ENCODE measurements around the gene RAI14. TPM values are rescaled to one million over a fixed set of nuclear protein-coding genes. Genes with fewer than 3 reads are reported as not detected.

Gene RAI14
- total RNA-seq, 1 experiment from 2014 or later, result 133 TPM

- DNase-seq, result no peak
- peaks cover 14% of the 10 kb centered on the region; the same call in 1 of the 2 replicates for H3K9me3 ChIP-seq (ENCODE audit: insufficient read depth, low read depth)
- H3K4me2 ChIP-seq, result no peak overlapping the region
- no peak overlapping the region for H3K27ac ChIP-seq
- ChIA-PET CTCF (interaction anchor here (0.7 kb wide), 1 partner anchor 97 kb away, joined by 5 read pairs; no protein-coding TSS in a partner anchor), POLR2A (ENCODE audit: unreplicated experiment) (no interaction called here)
- peaks cover 30% of the 10 kb centered on the region for H3F3A ChIP-seq (ENCODE audit: insufficient read depth, low read depth)
- no peaks in the 10 kb centered on the region for H3K4me1 ChIP-seq (replicated peaks; ENCODE audit: insufficient read depth)
- no peak overlapping the region for H2AFZ ChIP-seq
- TF ChIP-seq EZH2 (IDR thresholded peaks at IDR 0.05; ENCODE audit: low read depth), result no peak
- TF ChIP-seq, protein P1, sequence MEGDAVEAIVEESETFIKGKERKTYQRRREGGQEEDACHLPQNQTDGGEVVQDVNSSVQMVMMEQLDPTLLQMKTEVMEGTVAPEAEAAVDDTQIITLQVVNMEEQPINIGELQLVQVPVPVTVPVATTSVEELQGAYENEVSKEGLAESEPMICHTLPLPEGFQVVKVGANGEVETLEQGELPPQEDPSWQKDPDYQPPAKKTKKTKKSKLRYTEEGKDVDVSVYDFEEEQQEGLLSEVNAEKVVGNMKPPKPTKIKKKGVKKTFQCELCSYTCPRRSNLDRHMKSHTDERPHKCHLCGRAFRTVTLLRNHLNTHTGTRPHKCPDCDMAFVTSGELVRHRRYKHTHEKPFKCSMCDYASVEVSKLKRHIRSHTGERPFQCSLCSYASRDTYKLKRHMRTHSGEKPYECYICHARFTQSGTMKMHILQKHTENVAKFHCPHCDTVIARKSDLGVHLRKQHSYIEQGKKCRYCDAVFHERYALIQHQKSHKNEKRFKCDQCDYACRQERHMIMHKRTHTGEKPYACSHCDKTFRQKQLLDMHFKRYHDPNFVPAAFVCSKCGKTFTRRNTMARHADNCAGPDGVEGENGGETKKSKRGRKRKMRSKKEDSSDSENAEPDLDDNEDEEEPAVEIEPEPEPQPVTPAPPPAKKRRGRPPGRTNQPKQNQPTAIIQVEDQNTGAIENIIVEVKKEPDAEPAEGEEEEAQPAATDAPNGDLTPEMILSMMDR (conservative IDR thresholded peaks at IDR 0.05), result no peak
- H3K27me3 ChIP-seq (ENCODE audit: insufficient read depth, low read depth), result no peaks in the 10 kb centered on the region
- no peaks in the 10 kb centered on the region for H3K9me2 ChIP-seq (ENCODE audit: insufficient read depth)
- 0 out of 2 replicates have a peak, but pooled peaks cover 3% of the 10 kb centered on the region for H4K20me1 ChIP-seq (ENCODE audit: insufficient read depth)
- BruUV-seq (replicated peaks), result no TSS peak
- intact Hi-C loops (cut with micrococcal nuclease; ENCODE audit: unreplicated experiment), result no loop called here
- H3K36me3 ChIP-seq (ENCODE audit: low read depth), result peaks cover 47% of the 10 kb centered on the region
- H3K79me2 ChIP-seq (ENCODE audit: low read depth), result peaks cover 93% of the 10 kb centered on the region
- no peak overlapping the region for H3K4me3 ChIP-seq
These were observed 72.1 kb downstream of the RAI14 start for GRCh38 chr5:34728236-34728635.

DNA sequence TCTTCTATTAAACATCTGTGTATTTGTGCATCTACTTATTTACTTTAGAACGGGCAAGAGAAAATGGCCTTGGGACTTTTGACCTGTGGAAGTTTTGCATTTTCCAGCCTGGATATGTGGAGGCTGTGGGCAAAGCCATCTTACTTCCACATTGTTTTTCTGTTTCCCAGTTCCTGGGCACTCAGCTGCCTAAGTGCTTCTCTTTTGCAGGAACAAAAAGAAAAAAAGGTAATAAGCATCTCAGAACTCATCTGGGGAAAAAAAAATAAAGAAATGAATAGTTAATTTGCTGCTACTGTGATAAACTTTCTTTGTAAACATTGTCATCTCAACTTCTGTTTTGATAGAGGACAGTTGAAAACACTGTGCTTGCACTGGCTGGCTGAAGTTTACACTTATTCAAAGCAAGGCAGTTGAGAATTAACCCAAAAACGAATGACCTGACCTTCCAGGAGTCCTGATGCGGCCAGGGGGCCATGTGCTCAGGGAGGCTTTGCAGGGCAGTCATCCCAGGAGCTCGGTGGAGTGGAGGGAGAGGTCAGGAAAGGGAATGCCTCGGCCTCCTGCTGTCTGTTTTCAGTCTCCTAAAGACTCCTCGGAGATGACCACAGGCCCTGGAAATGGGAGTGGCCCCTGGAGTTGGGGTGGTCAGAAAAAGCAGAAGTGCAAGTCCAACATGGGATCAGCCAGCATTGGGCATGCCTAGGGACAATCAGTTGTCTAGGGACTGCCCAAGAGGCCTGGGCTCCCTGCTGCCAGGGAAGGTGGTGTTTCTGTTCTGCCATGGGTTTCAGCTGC, 75.5 kb downstream of the RAI14 start:
- intact Hi-C loops (cut with micrococcal nuclease; ENCODE audit: unreplicated experiment), result no loop called here
- BruUV-seq (replicated peaks), result no TSS peak
- Histone ChIP-seq H3F3A (ENCODE audit: insufficient read depth, low read depth) (peaks cover 54% of the 10 kb centered on the region), H3K27ac (no peak overlapping the region), H3K4me3 (no peak overlapping the region), H4K20me1 (ENCODE audit: insufficient read depth) (peaks cover 10% of the 10 kb centered on the region; the same call in 1 of the 2 replicates), H3K4me2 (no peak overlapping the region), H3K9me2 (ENCODE audit: insufficient read depth) (no peaks in the 10 kb centered on the region), H3K27me3 (ENCODE audit: insufficient read depth, low read depth) (no peaks in the 10 kb centered on the region), H3K79me2 (ENCODE audit: low read depth) (peaks cover 92% of the 10 kb centered on the region), H3K9me3 (ENCODE audit: insufficient read depth, low read depth) (peaks cover 12% of the 10 kb centered on the region; the same call in 1 of the 2 replicates), H2AFZ (no peak overlapping the region), H3K4me1 (replicated peaks; ENCODE audit: insufficient read depth) (peaks cover 14% of the 10 kb centered on the region), H3K36me3 (ENCODE audit: low read depth) (peaks cover 33% of the 10 kb centered on the region)
- TF ChIP-seq EZH2 (IDR thresholded peaks at IDR 0.05; ENCODE audit: low read depth), result no peak
- no peak for DNase-seq
- CTCF ChIA-PET, result no interaction called here
- POLR2A ChIA-PET (ENCODE audit: unreplicated experiment), result no interaction called here

DNA sequence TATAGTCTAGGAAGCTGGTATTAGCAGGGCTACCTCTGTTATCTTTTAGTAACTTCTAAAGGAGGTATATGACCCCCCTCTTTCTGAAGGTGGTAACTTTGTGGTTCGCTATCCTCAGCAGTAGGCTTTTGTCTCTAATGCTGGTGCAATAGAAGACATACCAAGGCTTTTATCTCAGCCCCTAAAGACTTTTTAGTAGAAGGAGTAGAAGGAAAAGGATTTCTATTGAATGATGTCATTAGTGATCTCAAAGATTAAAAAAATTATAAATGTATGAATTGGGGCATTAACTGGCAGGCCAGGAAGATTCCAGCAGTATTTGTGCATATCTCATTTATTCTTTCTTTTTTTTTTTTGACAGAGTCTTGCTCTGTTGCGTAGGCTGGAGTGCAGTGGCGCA, 78.2 kb downstream of the RAI14 start:
- H3K9me2 ChIP-seq (ENCODE audit: insufficient read depth), result no peaks in the 10 kb centered on the region
- peaks cover 93% of the 10 kb centered on the region for H3K79me2 ChIP-seq (ENCODE audit: low read depth)
- intact Hi-C loops (cut with micrococcal nuclease; ENCODE audit: unreplicated experiment), result loop anchor here (2.0 kb wide), 1 partner anchor 78 kb away; the partner anchor contains the start of gene RAI14
- H4K20me1 ChIP-seq (ENCODE audit: insufficient read depth), result peaks cover 10% of the 10 kb centered on the region; the same call in 1 of the 2 replicates
- 0 out of 2 replicates have a peak, but pooled peaks cover 3% of the 10 kb centered on the region for H3K9me3 ChIP-seq (ENCODE audit: insufficient read depth, low read depth)
- peaks cover 14% of the 10 kb centered on the region for H3K4me1 ChIP-seq (replicated peaks; ENCODE audit: insufficient read depth)
- H3K4me3 ChIP-seq, result no peak overlapping the region
- no peak overlapping the region for H2AFZ ChIP-seq
- ChIA-PET CTCF (no interaction called here), POLR2A (ENCODE audit: unreplicated experiment) (interaction anchor here (0.6 kb wide), 1 partner anchor 49 kb away, joined by 8 read pairs; no protein-coding TSS in a partner anchor)
- no peak overlapping the region for H3K4me2 ChIP-seq
- H3K27me3 ChIP-seq (ENCODE audit: insufficient read depth, low read depth), result no peaks in the 10 kb centered on the region
- no TSS peak for BruUV-seq (replicated peaks)
- H3K36me3 ChIP-seq (ENCODE audit: low read depth), result peaks cover 17% of the 10 kb centered on the region
- peaks cover 48% of the 10 kb centered on the region for H3F3A ChIP-seq (ENCODE audit: insufficient read depth, low read depth)
- H3K27ac ChIP-seq, result no peak overlapping the region
- no peak for TF ChIP-seq EZH2 (IDR thresholded peaks at IDR 0.05; ENCODE audit: low read depth)
- TF ChIP-seq, protein P1 (conservative IDR thresholded peaks at IDR 0.05), result no peak
- DNase-seq, result no peak
